Epithelial cell of esophagus (primary cell): Measurements from ENCODE around the gene CERS6.

Source experiments
- DNase-seq: peaks from one replicate; pipeline ENCODE4 v3.0.0; 2010; ENCODE audit warnings: low read depth
- H3K4me3 ChIP-seq: 2 replicates; pipeline ENCODE4 v1.5.1; 2011; ENCODE audit warnings: mild to moderate bottlenecking, low read length, control low read depth
- TF ChIP-seq, protein P1 (sequence below): IDR thresholded peaks from 2 replicates; pipeline ENCODE4 v1.5.1; 2011; ENCODE audit warnings: low read depth, mild to moderate bottlenecking, low read length, control low read depth, inconsistent platforms; ENCODE audit not compliant: insufficient read depth; ENCODE audit errors: missing control alignments

The CERS6 gene

GRCh38 chr2:168740788-168741187, 284.7 kb downstream of the CERS6 start:
- H3K4me3 ChIP-seq: no peak overlapping the region
- TF ChIP-seq, protein P1, sequence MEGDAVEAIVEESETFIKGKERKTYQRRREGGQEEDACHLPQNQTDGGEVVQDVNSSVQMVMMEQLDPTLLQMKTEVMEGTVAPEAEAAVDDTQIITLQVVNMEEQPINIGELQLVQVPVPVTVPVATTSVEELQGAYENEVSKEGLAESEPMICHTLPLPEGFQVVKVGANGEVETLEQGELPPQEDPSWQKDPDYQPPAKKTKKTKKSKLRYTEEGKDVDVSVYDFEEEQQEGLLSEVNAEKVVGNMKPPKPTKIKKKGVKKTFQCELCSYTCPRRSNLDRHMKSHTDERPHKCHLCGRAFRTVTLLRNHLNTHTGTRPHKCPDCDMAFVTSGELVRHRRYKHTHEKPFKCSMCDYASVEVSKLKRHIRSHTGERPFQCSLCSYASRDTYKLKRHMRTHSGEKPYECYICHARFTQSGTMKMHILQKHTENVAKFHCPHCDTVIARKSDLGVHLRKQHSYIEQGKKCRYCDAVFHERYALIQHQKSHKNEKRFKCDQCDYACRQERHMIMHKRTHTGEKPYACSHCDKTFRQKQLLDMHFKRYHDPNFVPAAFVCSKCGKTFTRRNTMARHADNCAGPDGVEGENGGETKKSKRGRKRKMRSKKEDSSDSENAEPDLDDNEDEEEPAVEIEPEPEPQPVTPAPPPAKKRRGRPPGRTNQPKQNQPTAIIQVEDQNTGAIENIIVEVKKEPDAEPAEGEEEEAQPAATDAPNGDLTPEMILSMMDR: no peak
- no peak for DNase-seq

DNA sequence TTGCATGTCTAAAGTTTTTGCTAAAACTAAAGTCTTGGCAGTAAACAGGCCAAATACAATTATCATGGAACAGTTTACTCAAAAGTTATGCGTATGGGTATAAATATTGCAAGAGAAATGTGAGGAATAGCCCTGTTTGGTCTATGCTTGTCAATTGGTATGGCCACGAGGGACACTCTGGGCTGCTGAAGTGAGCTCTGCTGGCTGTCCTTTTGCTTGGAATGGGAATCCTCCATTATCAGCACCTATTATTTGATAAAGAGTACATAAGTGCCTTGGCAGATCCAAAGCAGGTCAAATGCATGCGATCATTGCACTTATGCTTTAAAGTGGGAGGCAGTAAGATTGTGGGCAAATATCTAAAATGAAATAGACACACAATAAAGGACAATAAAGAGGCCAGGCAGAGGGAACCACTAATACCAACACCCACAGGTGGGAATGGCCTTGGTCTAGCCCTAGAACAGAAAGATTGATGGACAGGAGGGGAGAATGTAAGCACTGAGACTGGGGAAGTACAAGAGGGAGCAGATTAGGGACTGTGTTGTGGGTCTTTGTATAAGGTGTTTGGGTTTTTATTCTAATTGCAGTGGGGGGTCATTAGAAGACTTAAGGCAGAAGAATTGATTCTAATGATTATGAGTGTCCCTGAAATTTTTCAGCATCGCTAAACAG, 286.3 kb downstream of the CERS6 start:
- TF ChIP-seq, protein P1: no peak
- no peak overlapping the region for H3K4me3 ChIP-seq
- no peak for DNase-seq

GRCh38 chr2:168744844-168745243, 288.8 kb downstream of the CERS6 start:
- no peak overlapping the region for H3K4me3 ChIP-seq
- peak; percentile 22 for DNase-seq

GRCh38 chr2:168748461-168748860, 292.4 kb downstream of the CERS6 start:
- no peak for DNase-seq
- H3K4me3 ChIP-seq: no peak overlapping the region
- TF ChIP-seq, protein P1: no peak

More at GRCh38 chr2:168744844-168745243, 288.8 kb downstream of the CERS6 start:
- TF ChIP-seq, protein P1: no peak

DNA sequence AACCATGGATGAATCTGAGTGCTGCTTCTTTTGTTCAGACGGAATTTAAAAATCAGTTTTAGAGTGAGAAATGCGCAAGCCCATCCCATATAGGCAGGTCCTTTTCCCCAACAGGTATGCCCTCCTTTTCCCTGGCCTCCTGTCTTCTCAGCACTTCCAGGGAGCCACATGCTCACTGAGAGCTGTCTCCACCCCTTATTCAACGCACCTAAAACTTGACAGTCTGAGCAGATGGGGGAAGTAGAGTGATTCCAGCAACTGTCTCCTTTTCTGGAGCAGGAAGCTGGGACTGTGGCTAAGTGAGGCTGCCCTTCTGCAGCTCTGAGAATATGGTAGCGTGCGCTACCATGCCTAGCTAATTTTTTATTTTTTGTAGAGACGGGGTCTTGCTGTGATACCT, 293.2 kb downstream of the CERS6 start:
- DNase-seq: no peak
- no peak overlapping the region for H3K4me3 ChIP-seq
- TF ChIP-seq, protein P1: no peak

GRCh38 chr2:168751104-168751740, 295.1 kb downstream of the CERS6 start:
- H3K4me3 ChIP-seq: no peak overlapping the region
- no peak for DNase-seq
- TF ChIP-seq, protein P1: no peak
